Measurements from ENCODE around the gene UBXN7. TPM values are rescaled to one million over a fixed set of nuclear protein-coding genes. Genes with fewer than 3 reads are reported as not detected.

The UBXN7 gene, protein sequence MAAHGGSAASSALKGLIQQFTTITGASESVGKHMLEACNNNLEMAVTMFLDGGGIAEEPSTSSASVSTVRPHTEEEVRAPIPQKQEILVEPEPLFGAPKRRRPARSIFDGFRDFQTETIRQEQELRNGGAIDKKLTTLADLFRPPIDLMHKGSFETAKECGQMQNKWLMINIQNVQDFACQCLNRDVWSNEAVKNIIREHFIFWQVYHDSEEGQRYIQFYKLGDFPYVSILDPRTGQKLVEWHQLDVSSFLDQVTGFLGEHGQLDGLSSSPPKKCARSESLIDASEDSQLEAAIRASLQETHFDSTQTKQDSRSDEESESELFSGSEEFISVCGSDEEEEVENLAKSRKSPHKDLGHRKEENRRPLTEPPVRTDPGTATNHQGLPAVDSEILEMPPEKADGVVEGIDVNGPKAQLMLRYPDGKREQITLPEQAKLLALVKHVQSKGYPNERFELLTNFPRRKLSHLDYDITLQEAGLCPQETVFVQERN
- 5.4 and 9.2 TPM in 2 replicates for total RNA-seq

DNA sequence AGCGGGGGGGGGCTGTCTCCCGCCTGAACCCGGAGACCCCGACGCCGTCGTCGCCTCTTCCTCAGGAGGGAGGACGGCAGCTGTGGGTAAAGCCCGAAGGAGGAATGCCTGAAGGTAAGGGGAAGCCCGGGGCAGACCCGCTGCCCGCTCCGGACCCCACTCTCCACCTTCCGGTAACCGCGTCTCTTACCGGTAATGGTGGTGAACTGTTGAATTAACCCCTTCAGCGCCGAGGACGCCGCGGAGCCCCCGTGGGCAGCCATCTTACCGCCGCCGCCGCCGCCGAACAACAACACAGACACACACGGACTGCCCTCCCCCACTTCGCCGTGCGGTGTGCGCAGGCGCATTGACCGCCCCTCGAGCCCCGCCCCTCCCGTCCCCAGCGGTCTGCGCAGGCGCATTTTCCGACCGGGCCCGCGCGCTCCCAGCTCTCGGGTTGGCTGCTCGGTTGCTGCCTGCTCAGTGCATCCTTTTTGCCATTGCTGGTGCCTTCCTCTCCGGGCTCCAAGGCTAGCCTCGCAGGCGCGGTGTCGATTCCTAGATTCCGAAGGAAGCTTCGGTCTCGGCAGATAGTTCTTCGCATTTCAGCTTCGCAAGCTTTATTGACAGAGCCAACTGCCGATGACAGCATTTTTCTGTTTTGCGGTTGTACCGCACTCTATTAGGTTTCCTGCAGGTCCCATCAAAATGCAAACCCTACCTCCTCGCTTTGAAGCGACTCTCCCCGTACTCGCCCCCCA is at the start of gene UBXN7:
TSS of gene UBXN7 (minus strand) at position 291 of the 743 bp plus-strand sequence. CDS start at position 263, 28 bp downstream.

DNA sequence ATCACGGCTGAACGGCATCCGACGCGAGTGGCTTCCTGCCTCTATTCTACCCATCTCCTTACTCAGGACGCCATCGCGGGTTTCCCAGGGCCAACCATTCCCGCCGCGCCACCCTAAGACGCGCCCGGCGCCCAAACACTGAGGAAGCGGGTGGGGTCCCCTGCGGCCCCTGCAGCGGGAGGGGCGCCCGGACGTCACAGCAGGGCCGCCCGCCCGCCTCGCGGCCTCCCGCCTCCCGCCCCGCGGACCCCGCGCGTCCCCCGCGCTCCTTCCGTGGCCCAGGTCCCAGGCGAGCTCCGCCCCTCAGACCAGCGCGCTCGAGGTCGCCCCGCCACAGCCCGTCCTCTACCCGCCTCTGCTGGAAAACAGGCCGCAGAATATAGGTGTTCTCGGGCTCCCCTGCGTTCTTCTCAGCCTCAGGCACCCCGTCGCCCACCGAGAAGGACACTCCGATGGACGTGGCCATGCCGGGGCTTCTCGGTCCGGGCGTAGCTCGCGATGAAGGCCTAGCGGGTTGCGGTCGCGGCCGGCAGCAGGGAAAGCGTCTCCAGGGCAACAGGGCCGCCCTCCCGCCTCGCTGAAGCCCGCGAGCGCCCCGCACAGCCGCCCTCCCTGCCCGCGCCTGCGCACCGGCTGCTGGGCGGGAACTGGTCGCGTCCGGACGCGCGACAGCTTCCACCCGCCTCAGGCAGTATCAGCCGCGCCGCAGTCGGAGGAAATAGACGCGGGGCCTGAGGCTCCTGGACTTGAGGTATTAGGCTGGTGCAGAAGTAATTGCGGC is 114.3 kb downstream of the UBXN7 start, which contains the start of gene DYNLT2B:
TSS of gene DYNLT2B (minus strand) at position 554 of the 781 bp plus-strand sequence. CDS start at position 466, 88 bp downstream.

Other genes starting within 250 kb of the UBXN7 start
- not detected in 2 replicates for gene ZDHHC19, start 221.0 kb downstream of the UBXN7 start, total RNA-seq
- gene SLC51A, start 215.9 kb downstream of the UBXN7 start, total RNA-seq: not detected in 2 replicates
- 52.6 and 67.2 TPM in 2 replicates for gene PCYT1A, start 144.7 kb downstream of the UBXN7 start, total RNA-seq
- 49.4 and 49.7 TPM in 2 replicates for gene DYNLT2B, start 114.2 kb downstream of the UBXN7 start, total RNA-seq
- 2.3 and 4.7 TPM in 2 replicates for gene TM4SF19, start 94.0 kb downstream of the UBXN7 start, total RNA-seq
- gene RNF168, start 71.3 kb upstream of the UBXN7 start, total RNA-seq: 9.8 and 12.5 TPM in 2 replicates
- gene SMCO1, start 82.9 kb upstream of the UBXN7 start, total RNA-seq: 0.23 TPM in 1 of 2 replicates, not detected in the other
- gene WDR53, start 136.1 kb upstream of the UBXN7 start, total RNA-seq: 8.2 and 15.1 TPM in 2 replicates
- 14.8 and 15.5 TPM in 2 replicates for gene FBXO45, start 136.2 kb upstream of the UBXN7 start, total RNA-seq
- under 0.01 and 0.04 TPM in 2 replicates for gene NRROS, start 207.3 kb upstream of the UBXN7 start, total RNA-seq